ENCODE results near the gene TREML2. TPM values are rescaled to one million over a fixed set of nuclear protein-coding genes. Genes with fewer than 3 reads are reported as not detected.

Gene TREML2
- total RNA-seq, 1 donor from 2014 or later, result not detected

- Mint-ChIP-seq H3K4me1 (ENCODE audit: low read depth) (no peaks in the 10 kb centered on the region), H3K27ac (no peak overlapping the region), H3K27me3 (peaks cover 15% of the 10 kb centered on the region), H3K36me3 (ENCODE audit: insufficient read depth) (no peaks in the 10 kb centered on the region), H3K4me3 (ENCODE audit: low read depth) (no peak overlapping the region), H3K9me3 (ENCODE audit: low read depth) (no peaks in the 10 kb centered on the region)
- no peak for TF ChIP-seq CTCF (IDR thresholded peaks at IDR 0.05; ENCODE audit: unreplicated experiment)
- no peak for DNase-seq (ENCODE audit: low spot score, unreplicated experiment)
Observed at GRCh38 chr6:41170547-41171160, 30.3 kb downstream of the TREML2 start.

DNA sequence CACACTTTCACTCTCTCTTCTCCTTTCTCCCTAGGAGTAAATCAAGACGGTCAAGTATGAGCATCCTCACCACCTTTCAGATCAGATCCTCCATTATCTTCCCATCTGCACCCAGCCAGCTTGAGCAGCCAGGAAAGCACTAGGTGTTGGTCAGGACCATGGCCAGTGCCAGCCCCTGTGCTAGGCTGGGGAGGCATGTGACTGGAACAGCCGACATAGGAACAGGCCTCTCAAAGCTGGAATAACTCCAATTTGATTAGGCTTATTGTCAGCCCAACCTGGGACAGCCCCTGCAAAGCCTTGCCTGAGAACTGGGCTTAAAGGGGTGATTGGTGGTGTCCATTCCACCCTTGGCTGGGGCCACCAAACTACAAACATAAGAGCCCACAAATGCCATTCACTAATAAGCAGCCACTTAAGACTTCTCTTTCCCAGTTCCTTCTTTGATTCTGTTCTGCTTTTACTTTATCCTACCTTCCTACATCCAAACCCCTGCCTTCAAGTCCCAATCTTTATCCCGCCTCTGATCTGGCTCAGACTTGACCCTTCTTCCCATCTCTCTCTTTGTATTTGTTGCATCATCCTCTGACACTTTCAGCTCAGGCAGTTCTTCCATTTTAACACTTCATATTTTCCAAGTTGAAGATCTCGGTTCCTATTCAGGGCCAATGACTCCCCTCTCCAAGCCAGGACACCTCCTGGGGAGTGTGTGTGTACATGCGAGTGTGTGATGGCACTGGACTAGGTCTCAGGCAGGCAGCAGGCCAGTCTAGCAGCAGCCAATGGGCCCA, 33.6 kb downstream of the TREML2 start:
- no peak for TF ChIP-seq CTCF (IDR thresholded peaks at IDR 0.05; ENCODE audit: unreplicated experiment)
- H3K27ac Mint-ChIP-seq, result no peak overlapping the region
- H3K27me3 Mint-ChIP-seq, result peaks cover 15% of the 10 kb centered on the region
- no peak overlapping the region for H3K4me3 Mint-ChIP-seq (ENCODE audit: low read depth)
- no peaks in the 10 kb centered on the region for H3K4me1 Mint-ChIP-seq (ENCODE audit: low read depth)
- H3K36me3 Mint-ChIP-seq (ENCODE audit: insufficient read depth), result no peaks in the 10 kb centered on the region
- peak; percentile 39 for DNase-seq (ENCODE audit: low spot score, unreplicated experiment)
- no peaks in the 10 kb centered on the region for H3K9me3 Mint-ChIP-seq (ENCODE audit: low read depth)

GRCh38 chr6:41164551-41165120, 36.3 kb downstream of the TREML2 start:
- Mint-ChIP-seq H3K36me3 (ENCODE audit: insufficient read depth) (no peaks in the 10 kb centered on the region), H3K27me3 (peaks cover 14% of the 10 kb centered on the region), H3K9me3 (ENCODE audit: low read depth) (no peaks in the 10 kb centered on the region), H3K27ac (no peak overlapping the region), H3K4me3 (ENCODE audit: low read depth) (no peak overlapping the region), H3K4me1 (ENCODE audit: low read depth) (no peaks in the 10 kb centered on the region)
- no peak for DNase-seq (ENCODE audit: low spot score, unreplicated experiment)
- TF ChIP-seq CTCF (IDR thresholded peaks at IDR 0.05; ENCODE audit: unreplicated experiment), result no peak

GRCh38 chr6:41163419-41163717, 37.6 kb downstream of the TREML2 start:
- Mint-ChIP-seq H3K27me3 (peaks cover 14% of the 10 kb centered on the region), H3K4me3 (ENCODE audit: low read depth) (no peak overlapping the region), H3K9me3 (ENCODE audit: low read depth) (no peaks in the 10 kb centered on the region), H3K36me3 (ENCODE audit: insufficient read depth) (no peaks in the 10 kb centered on the region), H3K4me1 (ENCODE audit: low read depth) (no peaks in the 10 kb centered on the region), H3K27ac (no peak overlapping the region)
- DNase-seq (ENCODE audit: low spot score, unreplicated experiment), result no peak
- no peak for TF ChIP-seq CTCF (IDR thresholded peaks at IDR 0.05; ENCODE audit: unreplicated experiment)

DNA sequence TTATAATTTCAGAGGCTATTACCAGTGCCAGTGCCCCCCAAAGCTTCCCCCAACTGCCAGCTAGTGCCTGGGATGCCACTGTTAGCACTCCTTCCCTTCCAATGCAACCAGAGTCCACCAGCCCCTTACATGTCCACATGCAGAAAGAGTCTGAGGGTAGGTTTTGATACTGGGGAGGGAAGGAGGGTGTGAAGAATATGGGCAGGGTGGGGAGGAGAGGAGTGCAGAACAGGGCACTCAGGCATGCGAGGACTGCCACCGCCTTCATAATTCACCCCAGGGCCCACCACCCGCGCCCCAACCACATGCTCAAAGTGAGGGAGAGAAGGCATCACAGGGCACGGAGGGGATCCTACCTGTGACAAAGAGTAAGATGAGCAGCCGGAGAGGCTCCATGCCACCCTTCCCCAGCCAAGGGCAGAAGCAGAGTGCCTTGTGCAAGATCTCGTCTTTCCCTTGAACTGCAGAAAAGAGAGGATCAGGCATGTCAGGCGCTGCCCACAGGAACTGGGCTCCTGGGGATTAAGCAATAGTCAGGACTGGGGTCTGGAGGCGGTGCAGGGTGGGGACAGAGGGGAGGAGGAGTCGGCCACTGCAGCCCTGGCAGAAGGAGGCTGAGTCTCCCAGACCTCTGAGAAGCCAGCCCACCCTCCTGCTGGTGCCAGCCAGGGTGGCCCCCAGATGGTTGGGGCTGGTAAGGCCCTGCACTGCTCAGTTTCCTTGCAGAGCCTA, 38.1 kb downstream of the TREML2 start, which contains the start of gene TREM2:
Gene TREM2, minus strand, starts transcription at position 430 of the 732 bp plus-strand sequence. Its CDS starts 34 bp downstream, at position 396.
- H3K9me3 Mint-ChIP-seq (ENCODE audit: low read depth), result no peaks in the 10 kb centered on the region
- no peak for DNase-seq (ENCODE audit: low spot score, unreplicated experiment)
- no peaks in the 10 kb centered on the region for H3K4me1 Mint-ChIP-seq (ENCODE audit: low read depth)
- no peaks in the 10 kb centered on the region for H3K36me3 Mint-ChIP-seq (ENCODE audit: insufficient read depth)
- H3K4me3 Mint-ChIP-seq (ENCODE audit: low read depth), result no peak within 1 kb of the TSS
- H3K27ac Mint-ChIP-seq, result no peak within 1 kb of the TSS
- no peak for TF ChIP-seq CTCF (IDR thresholded peaks at IDR 0.05; ENCODE audit: unreplicated experiment)
- H3K27me3 Mint-ChIP-seq, result peaks cover 17% of the 10 kb centered on the region
